GM23338 (cell line): ENCODE measurements around the gene GBE1. TPM values are rescaled to one million over a fixed set of nuclear protein-coding genes. Genes with fewer than 3 reads are reported as not detected.

Experiments used
- ATAC-seq: fragments of 200-7000 bp; cut with Tn5 transposase; 3 replicates; pipeline ENCODE4 v1.9.1; 2020
- DNase-seq: peaks from one replicate; pipeline ENCODE4 v3.0.0-alpha.2; 2015; ENCODE audit warnings: low spot score
- H2AFZ ChIP-seq: fragments of 200-600 bp; sonication (generic); 2 replicates; pipeline ENCODE4 v1.8.0; 2016; ENCODE audit warnings: antibody characterized with exemption, mild to moderate bottlenecking, moderate library complexity
- H3F3A ChIP-seq: fragments of 200-600 bp; sonication (generic); replicated peaks from 2 replicates; pipeline ENCODE4 v1.8.0; 2017; ENCODE audit warnings: antibody characterized with exemption, mixed run types, low read depth
- H3K27ac ChIP-seq: fragments of 200-600 bp; sonication (generic); 2 replicates; pipeline ENCODE4 v1.6.1; 2016; ENCODE audit warnings: low read depth
- H3K27me3 ChIP-seq: fragments of 200-600 bp; sonication (generic); 2 replicates; pipeline ENCODE4 v1.8.0; 2016; ENCODE audit warnings: mild to moderate bottlenecking, mixed run types, moderate library complexity; ENCODE audit not compliant: insufficient read depth
- H3K36me3 ChIP-seq: fragments of 200-600 bp; sonication (generic); 2 replicates; pipeline ENCODE4 v1.8.0; 2016; ENCODE audit warnings: mild to moderate bottlenecking; ENCODE audit not compliant: insufficient read depth
- H3K4me1 ChIP-seq: fragments of 200-600 bp; sonication (generic); 2 replicates; pipeline ENCODE4 v1.8.0; 2016; ENCODE audit warnings: mild to moderate bottlenecking, moderate library complexity; ENCODE audit not compliant: insufficient read depth
- H3K4me2 ChIP-seq: fragments of 200-600 bp; sonication (generic); 2 replicates; pipeline ENCODE4 v1.7.1; 2017; ENCODE audit warnings: mixed run types
- H3K4me3 ChIP-seq: fragments of 200-600 bp; sonication (generic); 2 replicates; pipeline ENCODE4 v1.6.1; 2016; ENCODE audit warnings: mixed run types
- H3K79me2 ChIP-seq: fragments of 200-600 bp; sonication (generic); replicated peaks from 2 replicates; pipeline ENCODE4 v1.8.0; 2017; ENCODE audit warnings: mild to moderate bottlenecking; ENCODE audit not compliant: insufficient read depth
- H3K9me2 ChIP-seq: fragments of 200-600 bp; sonication (generic); 2 replicates; pipeline ENCODE4 v1.8.0; 2017; ENCODE audit not compliant: insufficient read depth
- H4K20me1 ChIP-seq: fragments of 200-600 bp; sonication (generic); replicated peaks from 2 replicates; pipeline ENCODE4 v1.8.0; 2017; ENCODE audit warnings: mild to moderate bottlenecking; ENCODE audit not compliant: insufficient read depth
- H3K27ac Mint-ChIP-seq: 2 replicates; pipeline ENCODE4 v1.8.0; 2020; ENCODE audit warnings: inconsistent platforms, mild to moderate bottlenecking, moderate library complexity, mixed read lengths
- H3K27me3 Mint-ChIP-seq: 3 replicates; pipeline ENCODE4 v1.8.0; 2022; ENCODE audit warnings: low read depth, mild to moderate bottlenecking, moderate library complexity, mixed read lengths, inconsistent platforms; ENCODE audit not compliant: insufficient read depth, poor library complexity
- H3K36me3 Mint-ChIP-seq: 3 replicates; pipeline ENCODE4 v1.8.0; 2021; ENCODE audit warnings: low read depth, mild to moderate bottlenecking, inconsistent platforms, moderate library complexity, mixed read lengths
- H3K4me1 Mint-ChIP-seq: 3 replicates; pipeline ENCODE4 v1.8.0; 2020; ENCODE audit warnings: mild to moderate bottlenecking, inconsistent platforms, mixed read lengths
- H3K4me3 Mint-ChIP-seq: 3 replicates; pipeline ENCODE4 v1.8.0; 2021; ENCODE audit warnings: moderate library complexity, mild to moderate bottlenecking, inconsistent platforms, mixed read lengths
- H3K9me3 Mint-ChIP-seq: 3 replicates; pipeline ENCODE4 v1.8.0; 2020; ENCODE audit warnings: moderate library complexity, mild to moderate bottlenecking, inconsistent platforms, mixed read lengths
- CREB1 ChIP-seq: fragments of 250-450 bp; sonication (Bioruptor Pico); IDR thresholded peaks from 2 replicates; pipeline ENCODE4 v1.5.0; 2020; ENCODE audit warnings: low read depth, mild to moderate bottlenecking, moderate library complexity
- CTCF ChIP-seq, 2 experiments: fragments of 200-600 bp in 1 of 2; sonication (generic) in 1 of 2; conservative IDR thresholded peaks; 2 replicates each; pipeline versions ENCODE4 v1.5.1 to v1.6.1; 2016 to 2017; ENCODE audit warnings: antibody characterized with exemption in 2 of 2, low read depth in 2 of 2, mild to moderate bottlenecking in 2 of 2, moderate library complexity in 1 of 2
- NANOG ChIP-seq: IDR thresholded peaks from 2 replicates; pipeline ENCODE4 v1.6.1; 2016; ENCODE audit warnings: antibody characterized with exemption, borderline replicate concordance
- STAT1 ChIP-seq: IDR thresholded peaks from one replicate; pipeline ENCODE4 v1.6.1; 2016; ENCODE audit warnings: antibody characterized with exemption; ENCODE audit not compliant: unreplicated experiment
- ZNF114 ChIP-seq: fragments of 250-450 bp; sonication (Bioruptor Pico); IDR thresholded peaks from 2 replicates; pipeline ENCODE4 v1.5.0; 2020; ENCODE audit warnings: mild to moderate bottlenecking, moderate library complexity
- ZNF331 ChIP-seq: fragments of 250-450 bp; sonication (Bioruptor Pico); IDR thresholded peaks from 2 replicates; pipeline ENCODE4 v1.5.0; 2020; ENCODE audit warnings: low read depth, mild to moderate bottlenecking, moderate library complexity
- ZNF462 ChIP-seq: fragments of 250-450 bp; sonication (Bioruptor Pico); IDR thresholded peaks from 2 replicates; pipeline ENCODE4 v1.5.0; 2020; ENCODE audit warnings: mild to moderate bottlenecking, moderate library complexity
- polyA plus RNA-seq: library from polyadenylated mRNA; unstranded; fragments of >200 nt; fragmentation: Nextera tagmentation; extraction: Ambion mirVana; gene quantifications from 2 replicates; pipeline ENCODE4 v1.2.1, GENCODE V29; 2016
- total RNA-seq: library from RNA; depleted of rRNA; stranded (reverse); fragments of >200 nt; shearing (Covaris generic); gene quantifications from 2 replicates; pipeline ENCODE4 v1.2.3, GENCODE V29; 2014
- TF ChIP-seq, protein P1 (sequence below): IDR thresholded peaks from 2 replicates; pipeline ENCODE4 v1.6.1; 2016; ENCODE audit warnings: antibody characterized with exemption
- TF ChIP-seq, protein P2 (sequence below): IDR thresholded peaks from one replicate; pipeline ENCODE4 v1.6.1; 2018; ENCODE audit warnings: antibody characterized with exemption; ENCODE audit not compliant: unreplicated experiment

Gene GBE1
- total and polyA plus RNA-seq, 2 experiments from 2014 or later: 6.4 to 12.2 TPM

DNA sequence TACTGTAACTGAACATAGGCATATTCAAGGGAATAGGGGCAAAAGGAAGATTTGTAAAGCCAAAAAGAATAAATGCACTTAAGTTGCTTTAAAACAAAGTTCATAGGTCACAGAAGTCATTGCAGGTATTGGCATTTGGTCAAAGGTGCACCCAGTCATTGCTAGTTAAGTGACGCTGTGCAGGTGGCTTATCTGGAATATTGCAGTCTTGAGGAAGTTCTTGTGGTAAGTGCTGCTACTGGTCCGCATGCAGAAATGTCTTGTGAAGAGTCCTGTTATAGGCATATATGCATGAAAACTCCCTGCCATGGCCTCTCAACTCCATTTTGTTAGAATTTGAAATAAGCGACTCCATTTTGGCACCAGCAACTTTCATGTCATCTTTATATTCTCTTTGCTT is 293.1 kb downstream of the GBE1 start:
- Histone ChIP-seq H3K4me1 (peaks cover 21% of the 10 kb centered on the region; the same call in 1 of the 2 replicates), H3K36me3 (no peaks in the 10 kb centered on the region), H3K79me2 (no peaks in the 10 kb centered on the region), H2AFZ (no peak overlapping the region), H3F3A (no peaks in the 10 kb centered on the region), H3K4me2 (no peak overlapping the region), H3K27me3 (no peaks in the 10 kb centered on the region), H3K27ac (no peak overlapping the region), H3K9me2 (no peaks in the 10 kb centered on the region), H4K20me1 (no peaks in the 10 kb centered on the region), H3K4me3 (no peak overlapping the region)
- no peak for ATAC-seq
- DNase-seq: no peak
- no peak for TF ChIP-seq ZNF462 (CRISPR knock-in tag)
- TF ChIP-seq CREB1 (CRISPR knock-in tag): no peak
- TF ChIP-seq, protein P1, sequence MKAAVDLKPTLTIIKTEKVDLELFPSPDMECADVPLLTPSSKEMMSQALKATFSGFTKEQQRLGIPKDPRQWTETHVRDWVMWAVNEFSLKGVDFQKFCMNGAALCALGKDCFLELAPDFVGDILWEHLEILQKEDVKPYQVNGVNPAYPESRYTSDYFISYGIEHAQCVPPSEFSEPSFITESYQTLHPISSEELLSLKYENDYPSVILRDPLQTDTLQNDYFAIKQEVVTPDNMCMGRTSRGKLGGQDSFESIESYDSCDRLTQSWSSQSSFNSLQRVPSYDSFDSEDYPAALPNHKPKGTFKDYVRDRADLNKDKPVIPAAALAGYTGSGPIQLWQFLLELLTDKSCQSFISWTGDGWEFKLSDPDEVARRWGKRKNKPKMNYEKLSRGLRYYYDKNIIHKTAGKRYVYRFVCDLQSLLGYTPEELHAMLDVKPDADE: no peak
- no peak for TF ChIP-seq NANOG
- TF ChIP-seq STAT1: no peak
- TF ChIP-seq CTCF (conservative IDR thresholded peaks at IDR 0.05; ENCODE audit: low read depth in 2 of 2): no peak
- no peak for TF ChIP-seq ZNF114 (CRISPR knock-in tag)
- TF ChIP-seq, protein P2, sequence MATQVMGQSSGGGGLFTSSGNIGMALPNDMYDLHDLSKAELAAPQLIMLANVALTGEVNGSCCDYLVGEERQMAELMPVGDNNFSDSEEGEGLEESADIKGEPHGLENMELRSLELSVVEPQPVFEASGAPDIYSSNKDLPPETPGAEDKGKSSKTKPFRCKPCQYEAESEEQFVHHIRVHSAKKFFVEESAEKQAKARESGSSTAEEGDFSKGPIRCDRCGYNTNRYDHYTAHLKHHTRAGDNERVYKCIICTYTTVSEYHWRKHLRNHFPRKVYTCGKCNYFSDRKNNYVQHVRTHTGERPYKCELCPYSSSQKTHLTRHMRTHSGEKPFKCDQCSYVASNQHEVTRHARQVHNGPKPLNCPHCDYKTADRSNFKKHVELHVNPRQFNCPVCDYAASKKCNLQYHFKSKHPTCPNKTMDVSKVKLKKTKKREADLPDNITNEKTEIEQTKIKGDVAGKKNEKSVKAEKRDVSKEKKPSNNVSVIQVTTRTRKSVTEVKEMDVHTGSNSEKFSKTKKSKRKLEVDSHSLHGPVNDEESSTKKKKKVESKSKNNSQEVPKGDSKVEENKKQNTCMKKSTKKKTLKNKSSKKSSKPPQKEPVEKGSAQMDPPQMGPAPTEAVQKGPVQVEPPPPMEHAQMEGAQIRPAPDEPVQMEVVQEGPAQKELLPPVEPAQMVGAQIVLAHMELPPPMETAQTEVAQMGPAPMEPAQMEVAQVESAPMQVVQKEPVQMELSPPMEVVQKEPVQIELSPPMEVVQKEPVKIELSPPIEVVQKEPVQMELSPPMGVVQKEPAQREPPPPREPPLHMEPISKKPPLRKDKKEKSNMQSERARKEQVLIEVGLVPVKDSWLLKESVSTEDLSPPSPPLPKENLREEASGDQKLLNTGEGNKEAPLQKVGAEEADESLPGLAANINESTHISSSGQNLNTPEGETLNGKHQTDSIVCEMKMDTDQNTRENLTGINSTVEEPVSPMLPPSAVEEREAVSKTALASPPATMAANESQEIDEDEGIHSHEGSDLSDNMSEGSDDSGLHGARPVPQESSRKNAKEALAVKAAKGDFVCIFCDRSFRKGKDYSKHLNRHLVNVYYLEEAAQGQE: no peak
- no peak for TF ChIP-seq ZNF331
- Mint-ChIP-seq H3K4me3 (no peak overlapping the region), H3K27me3 (no peaks in the 10 kb centered on the region), H3K9me3 (no peaks in the 10 kb centered on the region), H3K27ac (no peak overlapping the region), H3K4me1 (peaks cover 27% of the 10 kb centered on the region), H3K36me3 (no peaks in the 10 kb centered on the region)
